ENCODE measurements around the gene MINDY2.

GRCh38 chr15:58724466-58724865, 46.6 kb upstream of the MINDY2 start:
- TF ChIP-seq POLR2AphosphoS5 (IDR thresholded peaks at IDR 0.05): no peak
- TF ChIP-seq CTCF (IDR thresholded peaks at IDR 0.05): no peak

All from esophagus muscularis mucosa (tissue), 3 donors.